ENCODE data around the gene ACBD3. TPM values are rescaled to one million over a fixed set of nuclear protein-coding genes. Genes with fewer than 3 reads are reported as not detected.

The ACBD3 gene
- total and polyA plus RNA-seq, 2 of the 8 experiments (the other 6 are each of a cell fraction or from before 2014, with no cell fraction given), result 8.4 to 29.4 TPM

DNA sequence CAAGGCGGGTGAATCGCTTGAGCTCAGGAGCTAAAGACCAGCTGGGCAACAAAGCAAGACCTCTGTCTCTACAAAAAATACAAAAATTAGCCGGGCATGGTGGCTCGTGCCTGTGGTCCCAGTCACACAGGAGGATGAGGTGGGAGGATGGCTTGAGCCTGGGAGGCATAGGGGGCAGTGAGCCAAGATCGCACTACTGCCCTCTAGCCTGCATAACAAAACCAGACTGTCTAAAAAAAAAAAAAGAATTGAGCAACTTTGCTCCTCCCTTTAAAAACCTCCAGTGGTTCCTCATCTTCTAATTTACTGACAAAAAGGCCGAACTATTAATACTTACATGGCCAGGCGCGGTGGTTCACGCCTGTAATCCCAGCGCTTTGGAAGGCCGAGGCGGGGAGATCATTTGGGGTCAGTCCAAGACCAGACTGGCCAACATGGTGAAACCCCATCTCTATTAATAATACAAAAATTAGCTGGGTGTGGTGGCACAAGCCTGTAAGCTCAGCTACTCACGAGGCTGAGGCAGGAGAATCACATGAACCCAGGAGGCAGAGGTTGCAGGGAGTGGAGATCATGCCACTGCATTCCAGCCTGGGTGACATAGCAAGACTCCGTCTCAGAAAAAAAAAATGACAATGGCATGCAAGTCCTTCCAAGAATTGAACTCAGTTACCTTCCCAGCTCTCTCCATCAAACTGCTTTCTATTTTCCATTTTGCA, 4.4 kb downstream of the ACBD3 start (continued):
- TF ChIP-seq, protein P1, sequence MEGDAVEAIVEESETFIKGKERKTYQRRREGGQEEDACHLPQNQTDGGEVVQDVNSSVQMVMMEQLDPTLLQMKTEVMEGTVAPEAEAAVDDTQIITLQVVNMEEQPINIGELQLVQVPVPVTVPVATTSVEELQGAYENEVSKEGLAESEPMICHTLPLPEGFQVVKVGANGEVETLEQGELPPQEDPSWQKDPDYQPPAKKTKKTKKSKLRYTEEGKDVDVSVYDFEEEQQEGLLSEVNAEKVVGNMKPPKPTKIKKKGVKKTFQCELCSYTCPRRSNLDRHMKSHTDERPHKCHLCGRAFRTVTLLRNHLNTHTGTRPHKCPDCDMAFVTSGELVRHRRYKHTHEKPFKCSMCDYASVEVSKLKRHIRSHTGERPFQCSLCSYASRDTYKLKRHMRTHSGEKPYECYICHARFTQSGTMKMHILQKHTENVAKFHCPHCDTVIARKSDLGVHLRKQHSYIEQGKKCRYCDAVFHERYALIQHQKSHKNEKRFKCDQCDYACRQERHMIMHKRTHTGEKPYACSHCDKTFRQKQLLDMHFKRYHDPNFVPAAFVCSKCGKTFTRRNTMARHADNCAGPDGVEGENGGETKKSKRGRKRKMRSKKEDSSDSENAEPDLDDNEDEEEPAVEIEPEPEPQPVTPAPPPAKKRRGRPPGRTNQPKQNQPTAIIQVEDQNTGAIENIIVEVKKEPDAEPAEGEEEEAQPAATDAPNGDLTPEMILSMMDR (IDR thresholded peaks at IDR 0.05; ENCODE audit: control extremely low read depth in 1 of 3, insufficient read depth in 1 of 3, low read depth in 1 of 3, low read length in 3 of 3), result peak in 2 of 3 experiments; percentile 25 to 26; a peak in 2 of 4 replicates
- TF ChIP-seq CEBPB (IDR thresholded peaks at IDR 0.05; ENCODE audit: low read depth, low read length) (peak; percentile 45; the same call in 1 of the 2 replicates), SIX5 (IDR thresholded peaks at IDR 0.05; ENCODE audit: low read depth, low read length) (no peak), TAF1 (IDR thresholded peaks at IDR 0.05; ENCODE audit: low read depth, low read length) (no peak), YY1 (IDR thresholded peaks at IDR 0.05; ENCODE audit: low read depth, low read length) (no peak), BACH1 (IDR thresholded peaks at IDR 0.05; ENCODE audit: low read length) (no peak), SUZ12 (IDR thresholded peaks at IDR 0.05; ENCODE audit: low read length) (no peak), HDAC2 (IDR thresholded peaks at IDR 0.05; ENCODE audit: borderline replicate concordance in 1 of 2, low read depth in 2 of 2, low read length in 2 of 2) (no peak), SIRT6 (IDR thresholded peaks at IDR 0.05; ENCODE audit: low read length) (no peak)
